ENCODE data around the gene SOX5. TPM values are rescaled to one million over a fixed set of nuclear protein-coding genes. Genes with fewer than 3 reads are reported as not detected.

The SOX5 gene
- total and polyA plus RNA-seq, 2 donors (not counting 1 experiment from before 2014, with no cell fraction given), result 3.9 to 17.2 TPM

GRCh38 chr12:23853640-23854039 is 95.8 kb downstream of the SOX5 start:
- H3K4me2 ChIP-seq (replicated peaks; ENCODE audit: low read depth, low read length, poor library complexity, severe bottlenecking), result no peak overlapping the region
- Mint-ChIP-seq H3K4me3 (no peak overlapping the region), H3K27ac (no peak overlapping the region), H3K4me1 (peaks cover 6% of the 10 kb centered on the region), H3K9me3 (ENCODE audit: insufficient read depth) (no peaks in the 10 kb centered on the region), H3K27me3 (no peaks in the 10 kb centered on the region)
- no peak overlapping the region for H3K4me3 ChIP-seq (ENCODE audit: control extremely low read depth in 1 of 5, extremely low read depth in 1 of 5, insufficient read depth in 1 of 5, low read depth in 2 of 5, low read length in 4 of 5)
- intact Hi-C loops (cut with micrococcal nuclease), result no loop called here
- H3K36me3 ChIP-seq (replicated peaks in 1 of 2; ENCODE audit: control extremely low read depth in 1 of 2, control insufficient read depth in 1 of 2, extremely low read depth in 1 of 2, insufficient read depth in 2 of 2, low read length in 1 of 2), result no peaks in the 10 kb centered on the region
- H3K27ac ChIP-seq (ENCODE audit: low read length in 2 of 2), result no peak overlapping the region
- no peaks in the 10 kb centered on the region for H3K4me1 ChIP-seq (ENCODE audit: control insufficient read depth in 2 of 2, insufficient read depth in 2 of 2, low read length in 2 of 2)
- ChIA-PET CTCF (no interaction called here), POLR2A (no interaction called here)
- H2AFZ ChIP-seq (ENCODE audit: insufficient read depth, low read depth, low read length, poor library complexity, severe bottlenecking), result no peak overlapping the region
- H3K9ac ChIP-seq (ENCODE audit: low read length), result no peak overlapping the region
- no peaks in the 10 kb centered on the region for H4K20me1 ChIP-seq (ENCODE audit: control insufficient read depth, insufficient read depth, low read length, poor library complexity, severe bottlenecking)
- TF ChIP-seq EZH2 (IDR thresholded peaks at IDR 0.05; ENCODE audit: borderline replicate concordance, insufficient read depth, low read depth, low read length, poor library complexity, severe bottlenecking) (no peak), CTCF (IDR thresholded peaks at IDR 0.05) (no peak)
- H3K9me3 ChIP-seq (ENCODE audit: control extremely low read depth in 1 of 3, control insufficient read depth in 2 of 3, insufficient read depth in 1 of 3, low read length in 2 of 3), result no peaks in the 10 kb centered on the region
- no peaks in the 10 kb centered on the region for H3K79me2 ChIP-seq (ENCODE audit: control insufficient read depth, insufficient read depth, low read length)
- ATAC-seq (ENCODE audit: low read depth), result no peak
- no peak for DNase-seq
- H3K27me3 ChIP-seq (replicated peaks in 1 of 4; ENCODE audit: control extremely low read depth in 1 of 4, control insufficient read depth in 3 of 4, insufficient read depth in 4 of 4, low read length in 3 of 4), result no peaks in the 10 kb centered on the region
- no CpG with 5 or more reads among the region's 3 CpGs for WGBS (ENCODE audit: insufficient coverage)

GRCh38 chr12:23851602-23852001 is 97.9 kb downstream of the SOX5 start:
- no peak for ATAC-seq (ENCODE audit: low read depth)
- no peak for TF ChIP-seq EZH2 (IDR thresholded peaks at IDR 0.05; ENCODE audit: borderline replicate concordance, insufficient read depth, low read depth, low read length, poor library complexity, severe bottlenecking)
- TF ChIP-seq CTCF (IDR thresholded peaks at IDR 0.05), result no peak
- H3K4me1 Mint-ChIP-seq, result peaks cover 6% of the 10 kb centered on the region
- Histone ChIP-seq H3K4me1 (ENCODE audit: control insufficient read depth in 2 of 2, insufficient read depth in 2 of 2, low read length in 2 of 2) (no peaks in the 10 kb centered on the region), H3K36me3 (replicated peaks in 1 of 2; ENCODE audit: control extremely low read depth in 1 of 2, control insufficient read depth in 1 of 2, extremely low read depth in 1 of 2, insufficient read depth in 2 of 2, low read length in 1 of 2) (no peaks in the 10 kb centered on the region), H3K79me2 (ENCODE audit: control insufficient read depth, insufficient read depth, low read length) (no peaks in the 10 kb centered on the region), H3K9ac (ENCODE audit: low read length) (no peak overlapping the region), H4K20me1 (ENCODE audit: control insufficient read depth, insufficient read depth, low read length, poor library complexity, severe bottlenecking) (no peaks in the 10 kb centered on the region), H3K9me3 (ENCODE audit: control extremely low read depth in 1 of 3, control insufficient read depth in 2 of 3, insufficient read depth in 1 of 3, low read length in 2 of 3) (no peaks in the 10 kb centered on the region), H2AFZ (ENCODE audit: insufficient read depth, low read depth, low read length, poor library complexity, severe bottlenecking) (no peak overlapping the region), H3K4me2 (replicated peaks; ENCODE audit: low read depth, low read length, poor library complexity, severe bottlenecking) (no peak overlapping the region), H3K27ac (ENCODE audit: low read length in 2 of 2) (no peak overlapping the region), H3K4me3 (ENCODE audit: control extremely low read depth in 1 of 5, extremely low read depth in 1 of 5, insufficient read depth in 1 of 5, low read depth in 2 of 5, low read length in 4 of 5) (no peak overlapping the region), H3K27me3 (replicated peaks in 1 of 4; ENCODE audit: control extremely low read depth in 1 of 4, control insufficient read depth in 3 of 4, insufficient read depth in 4 of 4, low read length in 3 of 4) (no peaks in the 10 kb centered on the region)
- ChIA-PET POLR2A (no interaction called here), CTCF (no interaction called here)
- H3K27ac Mint-ChIP-seq, result no peak overlapping the region
- intact Hi-C loops (cut with micrococcal nuclease), result no loop called here
- H3K27me3 Mint-ChIP-seq, result no peaks in the 10 kb centered on the region
- no peak for DNase-seq
- no peaks in the 10 kb centered on the region for H3K9me3 Mint-ChIP-seq (ENCODE audit: insufficient read depth)
- H3K4me3 Mint-ChIP-seq, result no peak overlapping the region
- no CpG with 5 or more reads among the region's 2 CpGs for WGBS (ENCODE audit: insufficient coverage)

All from B cell (primary cell).